ENCODE results near the gene TARM1.

Gene TARM1

DNA sequence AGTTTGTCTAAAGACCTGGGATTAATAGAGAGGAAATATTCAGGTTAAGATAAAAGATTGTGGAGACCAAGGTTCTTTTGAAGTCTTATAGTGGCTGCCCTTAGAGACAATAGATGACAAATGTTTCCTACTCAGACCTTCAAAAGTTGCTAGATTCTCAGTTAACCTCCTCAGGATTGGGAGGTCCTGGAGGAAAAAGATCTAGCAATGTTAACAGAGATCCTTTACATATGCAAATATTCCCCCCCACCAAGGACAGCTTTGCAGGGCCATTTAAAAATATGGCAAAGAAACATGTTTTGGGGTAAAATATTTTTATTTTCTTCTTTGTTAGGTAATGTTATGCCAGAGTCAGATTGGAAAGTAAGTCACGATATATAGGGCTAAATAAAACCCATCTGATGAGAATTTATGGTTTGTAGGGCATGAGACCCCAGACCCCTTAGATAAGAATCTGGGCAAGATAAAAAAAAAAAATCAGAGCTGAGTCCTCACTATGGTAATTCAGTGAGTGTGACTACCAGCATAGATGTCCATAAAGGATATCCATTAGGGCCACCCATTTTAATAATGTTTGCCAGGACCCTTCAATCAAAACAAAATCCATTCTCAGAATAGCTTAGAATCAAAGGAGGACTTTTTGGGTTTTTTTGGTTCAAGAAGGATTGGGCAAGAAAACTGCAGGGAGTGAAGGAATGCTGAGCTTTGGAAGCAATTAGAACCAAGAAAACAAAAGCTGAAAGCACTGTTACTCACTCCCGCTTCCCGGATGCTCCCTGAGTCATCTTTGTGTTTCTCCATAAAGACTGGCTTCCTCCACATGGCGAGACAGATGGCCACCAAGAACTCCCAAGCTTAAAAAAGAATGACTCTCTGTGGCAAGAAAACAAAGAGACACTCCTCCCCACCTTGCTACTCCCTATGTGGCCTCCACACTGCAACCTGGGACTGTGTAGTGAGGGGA, 45.7 kb downstream of the TARM1 start:
- no peak for DNase-seq (ENCODE audit: low read depth in 2 of 3, low spot score in 2 of 3)

- DNase-seq (ENCODE audit: low read depth in 2 of 3, low spot score in 2 of 3) = no peak
These were observed 50.1 kb downstream of the TARM1 start for GRCh38 chr19:54030895-54031586.

GRCh38 chr19:54029930-54030490, 51.2 kb downstream of the TARM1 start:
- peak in 2 of 3 experiments; percentile 10 to 25 for DNase-seq (ENCODE audit: low read depth in 2 of 3, low spot score in 2 of 3)

- DNase-seq (ENCODE audit: low read depth in 2 of 3, low spot score in 2 of 3) = no peak
These were observed 51.9 kb downstream of the TARM1 start for GRCh38 chr19:54029301-54029700.

DNA sequence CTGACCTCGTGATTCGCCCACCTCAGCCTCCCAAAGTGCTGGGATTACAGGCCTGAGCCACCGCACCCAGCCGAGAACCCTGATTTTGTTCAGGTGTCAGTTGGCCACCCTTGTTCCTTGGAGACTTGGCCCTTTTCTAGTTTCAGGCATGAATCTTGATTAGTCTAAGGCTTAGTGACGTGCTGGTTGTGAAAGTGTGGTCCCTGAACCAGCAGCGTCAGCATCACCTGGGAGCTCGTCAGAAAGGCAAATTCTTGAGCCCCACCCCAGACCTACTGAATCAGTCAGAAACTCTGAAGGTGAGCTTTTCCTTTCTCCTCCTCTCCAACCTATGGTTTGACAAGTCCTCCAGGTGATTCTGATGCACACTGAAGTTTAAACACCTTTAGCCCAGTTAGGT, 54.5 kb downstream of the TARM1 start:
- DNase-seq (ENCODE audit: low read depth in 2 of 3, low spot score in 2 of 3) = no peak

GRCh38 chr19:54024660-54025059, 56.5 kb downstream of the TARM1 start:
- no peak for DNase-seq (ENCODE audit: low read depth in 2 of 3, low spot score in 2 of 3)

DNA sequence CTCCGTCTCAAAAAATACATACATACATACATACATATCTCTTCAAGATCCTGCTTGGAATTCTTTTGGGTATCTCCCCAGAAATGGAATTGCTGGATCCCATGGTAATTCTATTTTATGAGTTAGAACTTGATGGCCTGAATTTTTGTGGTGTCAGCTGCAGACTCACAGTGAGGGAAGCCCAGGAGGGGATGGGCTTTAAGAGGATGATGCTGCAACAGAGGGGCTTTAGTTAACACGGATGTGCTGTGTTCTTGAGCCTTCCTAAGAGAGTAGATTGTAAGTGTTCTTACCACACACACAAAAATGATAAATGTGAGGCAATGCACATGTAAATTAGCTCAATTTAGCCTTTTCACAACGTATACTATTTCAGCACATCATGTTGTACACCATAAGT, 58.0 kb downstream of the TARM1 start:
- no peak for DNase-seq (ENCODE audit: low read depth in 2 of 3, low spot score in 2 of 3)

- no peak for DNase-seq (ENCODE audit: low read depth in 2 of 3, low spot score in 2 of 3)
These were observed 59.2 kb downstream of the TARM1 start for GRCh38 chr19:54021932-54022331.

- DNase-seq (ENCODE audit: low read depth in 2 of 3, low spot score in 2 of 3) = no peak
These were observed 59.8 kb downstream of the TARM1 start for GRCh38 chr19:54021363-54021762.

Measured in activated CD8-positive, alpha-beta memory T cell treated with anti-CD3 and anti-CD28 coated beads for 48 hours (primary cell).